ENCODE data around the gene LETM1. TPM values are rescaled to one million over a fixed set of nuclear protein-coding genes. Genes with fewer than 3 reads are reported as not detected.
A peak's percentile ranks its signal among the peaks of the same experiment; 100 is the strongest.

The LETM1 gene
- total RNA-seq, 1 experiment from 2014 or later = 67.3 TPM

DNA sequence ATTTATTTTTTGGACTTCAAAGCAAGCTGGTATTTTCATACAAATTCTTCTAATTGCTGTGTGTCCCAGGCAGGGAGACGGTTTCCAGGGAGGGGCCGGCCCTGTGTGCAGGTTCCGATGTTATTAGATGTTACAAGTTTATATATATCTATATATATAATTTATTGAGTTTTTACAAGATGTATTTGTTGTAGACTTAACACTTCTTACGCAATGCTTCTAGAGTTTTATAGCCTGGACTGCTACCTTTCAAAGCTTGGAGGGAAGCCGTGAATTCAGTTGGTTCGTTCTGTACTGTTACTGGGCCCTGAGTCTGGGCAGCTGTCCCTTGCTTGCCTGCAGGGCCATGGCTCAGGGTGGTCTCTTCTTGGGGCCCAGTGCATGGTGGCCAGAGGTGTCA is 47.6 kb downstream of the LETM1 start:
- H2AFZ ChIP-seq (ENCODE audit: low read depth, low read length, poor library complexity, severe bottlenecking) = no peak overlapping the region
- H3K9ac ChIP-seq (ENCODE audit: low read length) = no peak overlapping the region
- BruUV-seq (replicated peaks) = TSS peak; percentile 36
- no peaks in the 10 kb centered on the region for H4K20me1 ChIP-seq (ENCODE audit: insufficient read depth)
- 0 out of 2 replicates have a peak overlapping the region, but pooled peaks have one; percentile 14 for H3K27ac ChIP-seq (ENCODE audit: low read depth, low read length)
- H3K27me3 ChIP-seq (ENCODE audit: insufficient read depth, low read length) = no peaks in the 10 kb centered on the region
- intact Hi-C loops (cut with micrococcal nuclease) = no loop called here
- DNase-seq (ENCODE audit: low read depth, low spot score) (no peak), ATAC-seq (no peak)
- H3K4me1 ChIP-seq (ENCODE audit: control insufficient read depth in 1 of 2, insufficient read depth in 2 of 2, low read length in 2 of 2) = peaks cover 0 to 5% of the 10 kb centered on the region in 2 experiments; a peak in 1 of 4 replicates
- H3K9me3 ChIP-seq (ENCODE audit: control insufficient read depth in 1 of 2, insufficient read depth in 1 of 2, low read depth in 1 of 2, low read length in 2 of 2) = no peaks in the 10 kb centered on the region
- H3K4me2 ChIP-seq (ENCODE audit: low read length) = no peak overlapping the region
- ChIA-PET RAD21 (ENCODE audit: low non-redundant PET in 1 of 2, low total read pairs in 2 of 2, uncharacterized antibody in 2 of 2, unreplicated experiment in 2 of 2) (interaction anchor here (0.6 to 2.1 kb wide), 2 partner anchors 60 to 63 kb away, joined by 4 to 8 read pairs; no protein-coding TSS in a partner anchor), CTCF (interaction anchor here (0.7 to 5.3 kb wide), 6 partner anchors 42 to 64 kb away, joined by 3 to 43 read pairs (median 4); no protein-coding TSS in a partner anchor), POLR2A (no interaction called here)
- no peak for TF ChIP-seq POLR2A (IDR thresholded peaks at IDR 0.05; ENCODE audit: borderline replicate concordance, extremely low read depth, insufficient read depth, insufficient read length)
- no peak for TF ChIP-seq EZH2phosphoT487 (IDR thresholded peaks at IDR 0.05; ENCODE audit: borderline replicate concordance)
- TF ChIP-seq SIN3A (IDR thresholded peaks at IDR 0.05; ENCODE audit: low read depth) = no peak
- TF ChIP-seq ZFX (IDR thresholded peaks at IDR 0.05) = no peak
- no peak for TF ChIP-seq SRF (IDR thresholded peaks at IDR 0.05; ENCODE audit: low read depth)
- TF ChIP-seq, protein P1, sequence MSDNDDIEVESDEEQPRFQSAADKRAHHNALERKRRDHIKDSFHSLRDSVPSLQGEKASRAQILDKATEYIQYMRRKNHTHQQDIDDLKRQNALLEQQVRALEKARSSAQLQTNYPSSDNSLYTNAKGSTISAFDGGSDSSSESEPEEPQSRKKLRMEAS (IDR thresholded peaks at IDR 0.05) = no peak
- TF ChIP-seq, protein P2, sequence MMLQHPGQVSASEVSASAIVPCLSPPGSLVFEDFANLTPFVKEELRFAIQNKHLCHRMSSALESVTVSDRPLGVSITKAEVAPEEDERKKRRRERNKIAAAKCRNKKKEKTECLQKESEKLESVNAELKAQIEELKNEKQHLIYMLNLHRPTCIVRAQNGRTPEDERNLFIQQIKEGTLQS (IDR thresholded peaks at IDR 0.05) = no peak
- no peak for TF ChIP-seq ZNF274 (IDR thresholded peaks at IDR 0.05; ENCODE audit: low read depth, low read length)
- TF ChIP-seq ELF1 (IDR thresholded peaks at IDR 0.05; ENCODE audit: borderline replicate concordance, low read depth) = no peak
- TF ChIP-seq EZH2 (IDR thresholded peaks at IDR 0.05) = no peak
- TF ChIP-seq, protein P3, sequence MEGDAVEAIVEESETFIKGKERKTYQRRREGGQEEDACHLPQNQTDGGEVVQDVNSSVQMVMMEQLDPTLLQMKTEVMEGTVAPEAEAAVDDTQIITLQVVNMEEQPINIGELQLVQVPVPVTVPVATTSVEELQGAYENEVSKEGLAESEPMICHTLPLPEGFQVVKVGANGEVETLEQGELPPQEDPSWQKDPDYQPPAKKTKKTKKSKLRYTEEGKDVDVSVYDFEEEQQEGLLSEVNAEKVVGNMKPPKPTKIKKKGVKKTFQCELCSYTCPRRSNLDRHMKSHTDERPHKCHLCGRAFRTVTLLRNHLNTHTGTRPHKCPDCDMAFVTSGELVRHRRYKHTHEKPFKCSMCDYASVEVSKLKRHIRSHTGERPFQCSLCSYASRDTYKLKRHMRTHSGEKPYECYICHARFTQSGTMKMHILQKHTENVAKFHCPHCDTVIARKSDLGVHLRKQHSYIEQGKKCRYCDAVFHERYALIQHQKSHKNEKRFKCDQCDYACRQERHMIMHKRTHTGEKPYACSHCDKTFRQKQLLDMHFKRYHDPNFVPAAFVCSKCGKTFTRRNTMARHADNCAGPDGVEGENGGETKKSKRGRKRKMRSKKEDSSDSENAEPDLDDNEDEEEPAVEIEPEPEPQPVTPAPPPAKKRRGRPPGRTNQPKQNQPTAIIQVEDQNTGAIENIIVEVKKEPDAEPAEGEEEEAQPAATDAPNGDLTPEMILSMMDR (IDR thresholded peaks at IDR 0.05 in 2 of 3, conservative IDR thresholded peaks at IDR 0.05 in 1 of 3; ENCODE audit: borderline replicate concordance in 1 of 3, insufficient read depth in 1 of 3, low read depth in 2 of 3, low read length in 2 of 3) = no peak
- TF ChIP-seq FOSL1 (IDR thresholded peaks at IDR 0.05; ENCODE audit: low read depth) = no peak
- no peak for TF ChIP-seq EGR1 (IDR thresholded peaks at IDR 0.05; ENCODE audit: low read depth)
- no peak for TF ChIP-seq CBX3 (IDR thresholded peaks at IDR 0.05; ENCODE audit: low read depth)
- TF ChIP-seq JUND (IDR thresholded peaks at IDR 0.05) = no peak
- TF ChIP-seq, protein P4, sequence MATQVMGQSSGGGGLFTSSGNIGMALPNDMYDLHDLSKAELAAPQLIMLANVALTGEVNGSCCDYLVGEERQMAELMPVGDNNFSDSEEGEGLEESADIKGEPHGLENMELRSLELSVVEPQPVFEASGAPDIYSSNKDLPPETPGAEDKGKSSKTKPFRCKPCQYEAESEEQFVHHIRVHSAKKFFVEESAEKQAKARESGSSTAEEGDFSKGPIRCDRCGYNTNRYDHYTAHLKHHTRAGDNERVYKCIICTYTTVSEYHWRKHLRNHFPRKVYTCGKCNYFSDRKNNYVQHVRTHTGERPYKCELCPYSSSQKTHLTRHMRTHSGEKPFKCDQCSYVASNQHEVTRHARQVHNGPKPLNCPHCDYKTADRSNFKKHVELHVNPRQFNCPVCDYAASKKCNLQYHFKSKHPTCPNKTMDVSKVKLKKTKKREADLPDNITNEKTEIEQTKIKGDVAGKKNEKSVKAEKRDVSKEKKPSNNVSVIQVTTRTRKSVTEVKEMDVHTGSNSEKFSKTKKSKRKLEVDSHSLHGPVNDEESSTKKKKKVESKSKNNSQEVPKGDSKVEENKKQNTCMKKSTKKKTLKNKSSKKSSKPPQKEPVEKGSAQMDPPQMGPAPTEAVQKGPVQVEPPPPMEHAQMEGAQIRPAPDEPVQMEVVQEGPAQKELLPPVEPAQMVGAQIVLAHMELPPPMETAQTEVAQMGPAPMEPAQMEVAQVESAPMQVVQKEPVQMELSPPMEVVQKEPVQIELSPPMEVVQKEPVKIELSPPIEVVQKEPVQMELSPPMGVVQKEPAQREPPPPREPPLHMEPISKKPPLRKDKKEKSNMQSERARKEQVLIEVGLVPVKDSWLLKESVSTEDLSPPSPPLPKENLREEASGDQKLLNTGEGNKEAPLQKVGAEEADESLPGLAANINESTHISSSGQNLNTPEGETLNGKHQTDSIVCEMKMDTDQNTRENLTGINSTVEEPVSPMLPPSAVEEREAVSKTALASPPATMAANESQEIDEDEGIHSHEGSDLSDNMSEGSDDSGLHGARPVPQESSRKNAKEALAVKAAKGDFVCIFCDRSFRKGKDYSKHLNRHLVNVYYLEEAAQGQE (IDR thresholded peaks at IDR 0.05; ENCODE audit: low read depth) = no peak
- TF ChIP-seq, protein P5, sequence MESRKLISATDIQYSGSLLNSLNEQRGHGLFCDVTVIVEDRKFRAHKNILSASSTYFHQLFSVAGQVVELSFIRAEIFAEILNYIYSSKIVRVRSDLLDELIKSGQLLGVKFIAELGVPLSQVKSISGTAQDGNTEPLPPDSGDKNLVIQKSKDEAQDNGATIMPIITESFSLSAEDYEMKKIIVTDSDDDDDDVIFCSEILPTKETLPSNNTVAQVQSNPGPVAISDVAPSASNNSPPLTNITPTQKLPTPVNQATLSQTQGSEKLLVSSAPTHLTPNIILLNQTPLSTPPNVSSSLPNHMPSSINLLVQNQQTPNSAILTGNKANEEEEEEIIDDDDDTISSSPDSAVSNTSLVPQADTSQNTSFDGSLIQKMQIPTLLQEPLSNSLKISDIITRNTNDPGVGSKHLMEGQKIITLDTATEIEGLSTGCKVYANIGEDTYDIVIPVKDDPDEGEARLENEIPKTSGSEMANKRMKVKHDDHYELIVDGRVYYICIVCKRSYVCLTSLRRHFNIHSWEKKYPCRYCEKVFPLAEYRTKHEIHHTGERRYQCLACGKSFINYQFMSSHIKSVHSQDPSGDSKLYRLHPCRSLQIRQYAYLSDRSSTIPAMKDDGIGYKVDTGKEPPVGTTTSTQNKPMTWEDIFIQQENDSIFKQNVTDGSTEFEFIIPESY (IDR thresholded peaks at IDR 0.05; ENCODE audit: extremely low read depth, insufficient replicate concordance, low read length) = no peak
- TF ChIP-seq SP1 (IDR thresholded peaks at IDR 0.05; ENCODE audit: low read depth) = no peak
- TF ChIP-seq YY1 (IDR thresholded peaks at IDR 0.05; ENCODE audit: extremely low read depth, insufficient replicate concordance, low read depth, low read length) = no peak
- no peaks in the 10 kb centered on the region for H3K79me2 ChIP-seq (ENCODE audit: insufficient read depth, low read length)
- no peaks in the 10 kb centered on the region for H3K9me2 ChIP-seq (ENCODE audit: insufficient read depth)
- no peak overlapping the region for H3K4me3 ChIP-seq (replicated peaks in 1 of 2; ENCODE audit: low read depth in 1 of 2, low read length in 2 of 2)
- H3K36me3 ChIP-seq (ENCODE audit: control insufficient read depth in 1 of 2, insufficient read depth in 2 of 2, low read length in 2 of 2) = peaks cover 0 to 2% of the 10 kb centered on the region in 2 experiments; a peak in 2 of 4 replicates
